ENCODE measurements around the gene RECQL.

Gene RECQL

GRCh38 chr12:21444193-21445146 lies 57.0 kb downstream of the RECQL start:
- H3K4me3 ChIP-seq (ENCODE audit: low read depth, low read length, poor library complexity, severe bottlenecking) = no peak overlapping the region
- no peaks in the 10 kb centered on the region for H3K27me3 ChIP-seq (ENCODE audit: insufficient read depth, low read length)
- no peaks in the 10 kb centered on the region for H3F3A ChIP-seq (ENCODE audit: insufficient read depth, low read length)
- no peak overlapping the region for H3K4me2 ChIP-seq (ENCODE audit: low read length)
- H3K9me2 ChIP-seq (ENCODE audit: low read depth, low read length) = no peaks in the 10 kb centered on the region
- no peak overlapping the region for H2AFZ ChIP-seq (ENCODE audit: low read length)
- no peak overlapping the region for H3K27ac ChIP-seq (ENCODE audit: low read depth, low read length, poor library complexity, severe bottlenecking)
- H3K79me2 ChIP-seq (ENCODE audit: insufficient read depth, low read length) = peaks cover 8% of the 10 kb centered on the region; the same call in 1 of the 2 replicates
- H4K20me1 ChIP-seq (ENCODE audit: insufficient read depth, low read length) = no peaks in the 10 kb centered on the region
- TF ChIP-seq EZH2 (IDR thresholded peaks at IDR 0.05; ENCODE audit: borderline replicate concordance, low read length) (no peak), CTCF (IDR thresholded peaks at IDR 0.05; ENCODE audit: low read length) (no peak)
- no peak overlapping the region for H3K9ac ChIP-seq (ENCODE audit: low read length)
- H3K4me1 ChIP-seq (ENCODE audit: insufficient read depth, low read length, severe bottlenecking) = peaks cover under 1% of the 10 kb centered on the region
- H3K9me3 ChIP-seq (ENCODE audit: low read length) = no peaks in the 10 kb centered on the region
- H3K36me3 ChIP-seq (ENCODE audit: insufficient read depth, low read length) = peaks cover 64% of the 10 kb centered on the region

GRCh38 chr12:21439347-21439746 lies 62.1 kb downstream of the RECQL start:
- no peak overlapping the region for H2AFZ ChIP-seq (ENCODE audit: low read length)
- peaks cover 24% of the 10 kb centered on the region; the same call in 1 of the 2 replicates for H3K36me3 ChIP-seq (ENCODE audit: insufficient read depth, low read length)
- H3K9me2 ChIP-seq (ENCODE audit: low read depth, low read length) = no peaks in the 10 kb centered on the region
- peaks cover 9% of the 10 kb centered on the region; the same call in 1 of the 2 replicates for H3K79me2 ChIP-seq (ENCODE audit: insufficient read depth, low read length)
- peak overlapping the region; percentile 74 for H3K4me2 ChIP-seq (ENCODE audit: low read length)
- no peaks in the 10 kb centered on the region for H3K9me3 ChIP-seq (ENCODE audit: low read length)
- H4K20me1 ChIP-seq (ENCODE audit: insufficient read depth, low read length) = no peaks in the 10 kb centered on the region
- no peak overlapping the region for H3K27ac ChIP-seq (ENCODE audit: low read depth, low read length, poor library complexity, severe bottlenecking)
- peak overlapping the region; percentile 91 for H3K4me3 ChIP-seq (ENCODE audit: low read depth, low read length, poor library complexity, severe bottlenecking)
- no peak for TF ChIP-seq CTCF (IDR thresholded peaks at IDR 0.05; ENCODE audit: low read length)
- no peak for TF ChIP-seq EZH2 (IDR thresholded peaks at IDR 0.05; ENCODE audit: borderline replicate concordance, low read length)
- no peaks in the 10 kb centered on the region for H3K27me3 ChIP-seq (ENCODE audit: insufficient read depth, low read length)
- H3F3A ChIP-seq (ENCODE audit: insufficient read depth, low read length) = no peaks in the 10 kb centered on the region
- peaks cover 19% of the 10 kb centered on the region for H3K4me1 ChIP-seq (ENCODE audit: insufficient read depth, low read length, severe bottlenecking)
- no peak overlapping the region for H3K9ac ChIP-seq (ENCODE audit: low read length)

DNA sequence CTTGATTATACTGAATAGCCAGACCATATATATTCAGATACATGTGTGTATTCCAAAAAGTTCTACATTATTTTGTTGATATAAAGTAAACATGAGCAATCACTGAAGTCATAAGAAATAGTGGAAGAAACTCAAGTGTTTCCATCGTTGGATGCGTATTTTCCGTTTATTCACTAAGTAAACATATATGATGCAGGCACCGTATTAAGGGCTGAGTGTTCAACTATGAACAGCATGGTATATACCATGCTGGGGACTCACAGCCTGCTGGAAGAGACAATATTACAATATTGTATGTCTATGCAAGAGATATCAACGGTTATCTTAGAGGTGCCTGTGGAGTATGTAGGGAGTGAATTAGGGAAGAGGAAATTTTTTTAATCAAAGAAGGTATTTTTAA lies 62.8 kb downstream of the RECQL start:
- TF ChIP-seq EZH2 (IDR thresholded peaks at IDR 0.05; ENCODE audit: borderline replicate concordance, low read length) (no peak), CTCF (IDR thresholded peaks at IDR 0.05; ENCODE audit: low read length) (no peak)
- H3K27ac ChIP-seq (ENCODE audit: low read depth, low read length, poor library complexity, severe bottlenecking) = peak overlapping the region; percentile 6
- H3F3A ChIP-seq (ENCODE audit: insufficient read depth, low read length) = no peaks in the 10 kb centered on the region
- H3K9me2 ChIP-seq (ENCODE audit: low read depth, low read length) = no peaks in the 10 kb centered on the region
- H3K4me3 ChIP-seq (ENCODE audit: low read depth, low read length, poor library complexity, severe bottlenecking) = peak overlapping the region; percentile 91
- no peaks in the 10 kb centered on the region for H3K9me3 ChIP-seq (ENCODE audit: low read length)
- no peaks in the 10 kb centered on the region for H3K27me3 ChIP-seq (ENCODE audit: insufficient read depth, low read length)
- peaks cover 24% of the 10 kb centered on the region; the same call in 1 of the 2 replicates for H3K36me3 ChIP-seq (ENCODE audit: insufficient read depth, low read length)
- peaks cover 19% of the 10 kb centered on the region for H3K4me1 ChIP-seq (ENCODE audit: insufficient read depth, low read length, severe bottlenecking)
- H3K4me2 ChIP-seq (ENCODE audit: low read length) = peak overlapping the region; percentile 74
- H4K20me1 ChIP-seq (ENCODE audit: insufficient read depth, low read length) = no peaks in the 10 kb centered on the region
- H3K79me2 ChIP-seq (ENCODE audit: insufficient read depth, low read length) = peaks cover 9% of the 10 kb centered on the region; the same call in 1 of the 2 replicates
- no peak overlapping the region for H2AFZ ChIP-seq (ENCODE audit: low read length)
- peak overlapping the region; percentile 94 for H3K9ac ChIP-seq (ENCODE audit: low read length)
